D341Med (cell line): ENCODE measurements around the gene SRSF6.
"Not testable (repeated sequence)": the region's sequence is repeated elsewhere in the genome, so short reads cannot be mapped to it uniquely, and the experiment has no call there.

Experiments
- DNase-seq: peaks from one replicate; pipeline ENCODE4 v3.0.0; 2012; ENCODE audit warnings: low spot score

SRSF6 gene

GRCh38 chr20:43448748-43449535 is 8.8 kb upstream of the SRSF6 start:
- DNase-seq: peak; percentile 75

GRCh38 chr20:43450841-43451799 is 6.6 kb upstream of the SRSF6 start:
- DNase-seq: no peak

DNA sequence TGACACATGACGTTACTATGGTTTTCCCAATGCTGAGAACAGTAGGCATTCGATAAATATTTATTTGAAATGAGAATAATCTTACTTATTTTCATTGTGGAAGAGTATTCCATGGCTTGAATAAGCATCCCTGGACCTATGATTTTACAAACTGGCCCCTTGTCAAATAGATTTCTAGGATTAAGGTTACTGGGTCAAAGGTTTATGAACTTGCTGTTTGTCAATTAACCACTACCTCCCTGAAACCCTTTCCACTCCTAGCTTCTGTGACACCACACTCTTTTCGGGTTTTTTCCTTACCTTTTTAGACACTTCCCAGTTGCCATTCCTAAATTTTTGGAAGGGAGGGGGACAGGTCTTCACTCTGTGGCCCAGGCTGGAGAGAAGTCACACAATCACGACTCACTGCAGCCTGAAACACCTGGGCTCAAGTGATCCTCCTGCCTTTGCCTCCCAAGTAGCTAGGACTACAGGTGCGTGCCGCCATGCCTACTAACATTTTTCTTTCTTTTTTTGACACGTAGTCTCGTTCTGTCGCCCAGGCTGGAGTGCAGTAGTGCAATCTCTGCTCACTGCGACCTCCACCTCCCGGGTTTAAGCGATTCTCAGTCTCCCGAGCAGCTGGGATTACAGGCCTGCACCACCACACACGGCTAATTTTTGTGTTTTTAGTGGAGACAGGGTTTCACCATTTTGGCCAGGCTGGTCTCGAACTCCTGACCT is 5.1 kb upstream of the SRSF6 start:
- no peak for DNase-seq

GRCh38 chr20:43456252-43456651 is 1.4 kb upstream of the SRSF6 start:
- not testable (repeated sequence) for DNase-seq

- peak; percentile 90 for DNase-seq
Measured at GRCh38 chr20:43456809-43457639, 672 bp upstream of the SRSF6 start.

- DNase-seq: no peak
Measured at GRCh38 chr20:43458422-43458924, 777 bp downstream of the SRSF6 start.

GRCh38 chr20:43459022-43459942 is 1.6 kb downstream of the SRSF6 start:
- no peak for DNase-seq

GRCh38 chr20:43460172-43460829 is 2.6 kb downstream of the SRSF6 start:
- no peak for DNase-seq

- no peak for DNase-seq
Measured at GRCh38 chr20:43460830-43461200, 3.1 kb downstream of the SRSF6 start.

DNA sequence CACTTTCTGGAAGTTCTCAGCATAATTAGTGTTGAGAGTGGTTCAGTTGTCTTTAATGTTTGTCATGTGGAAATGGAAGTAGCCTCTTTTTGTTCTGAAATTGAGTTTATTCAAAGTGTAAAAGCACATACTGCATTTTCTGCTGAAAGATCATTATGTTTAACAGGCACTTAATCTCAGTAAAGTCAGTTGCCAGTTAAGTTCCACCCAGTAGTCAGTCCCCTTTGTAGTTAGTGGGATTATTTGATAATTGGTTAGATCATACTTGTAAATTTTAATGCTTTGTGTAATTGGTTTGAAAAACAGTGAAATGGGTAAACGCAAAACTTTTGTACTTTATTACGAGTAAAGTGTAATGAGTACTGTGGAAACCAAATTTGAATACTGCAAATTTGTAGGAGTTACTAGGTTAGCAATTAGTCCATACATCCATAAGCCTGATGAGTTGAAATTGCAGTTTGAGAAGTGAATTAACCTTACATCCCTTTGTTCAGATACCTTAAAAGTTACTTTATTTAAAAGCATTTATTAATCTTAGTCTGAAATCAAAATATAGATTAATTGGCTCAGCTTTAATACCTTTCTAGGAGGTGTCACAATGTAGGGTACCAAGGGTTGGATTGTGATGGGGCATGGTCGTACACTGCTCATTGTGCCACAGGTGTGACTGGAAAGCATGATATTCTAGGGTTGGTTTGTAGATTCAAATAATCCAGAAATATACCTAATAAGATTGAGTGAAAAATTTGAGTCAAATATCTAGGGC is 4.4 kb downstream of the SRSF6 start:
- DNase-seq: no peak

- DNase-seq: no peak
Measured at GRCh38 chr20:43462660-43463526, 5.2 kb downstream of the SRSF6 start.

- no peak for DNase-seq
Measured at GRCh38 chr20:43463527-43464218, 6.0 kb downstream of the SRSF6 start.

GRCh38 chr20:43464219-43464790 is 6.6 kb downstream of the SRSF6 start:
- DNase-seq: no peak

DNA sequence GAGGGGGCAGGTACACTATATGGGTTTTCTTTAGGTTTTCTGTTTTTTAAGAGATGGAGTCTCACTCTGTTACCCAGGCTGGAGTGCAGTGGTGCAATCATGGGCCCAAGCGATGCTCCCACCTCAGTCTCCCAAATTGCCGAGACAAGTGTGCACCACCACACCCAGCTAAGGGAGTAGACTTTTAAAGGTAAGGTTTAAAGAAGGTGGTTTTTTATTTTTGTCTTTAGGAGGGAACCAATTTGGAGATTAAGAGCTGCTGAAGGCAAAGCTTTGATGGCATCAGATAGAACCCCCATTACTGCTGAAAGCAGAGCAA is 7.9 kb downstream of the SRSF6 start:
- DNase-seq: no peak

GRCh38 chr20:43467589-43467988 is 9.9 kb downstream of the SRSF6 start:
- no peak for DNase-seq

- no peak for DNase-seq
Measured at GRCh38 chr20:43472671-43473380, 15.1 kb downstream of the SRSF6 start.

DNA sequence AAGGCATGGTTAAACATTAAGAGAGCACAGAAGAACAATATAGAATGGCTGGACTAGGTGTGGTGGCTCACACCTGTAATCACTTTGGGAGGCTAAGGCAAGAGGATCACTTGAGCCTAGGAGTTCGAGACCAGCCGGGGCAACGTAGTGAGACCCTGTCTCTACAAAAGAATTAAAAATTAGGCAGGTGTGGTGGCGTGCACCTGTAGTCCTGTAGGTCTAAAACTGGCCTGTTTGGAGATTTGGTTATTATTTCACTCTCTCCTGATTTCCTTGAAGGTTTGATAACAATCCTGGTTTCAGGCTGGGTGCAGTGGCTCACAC is 15.6 kb downstream of the SRSF6 start:
- DNase-seq: no peak
